Liver (tissue), 9 donors: ENCODE measurements around the gene GALNTL6. TPM values are rescaled to one million over a fixed set of nuclear protein-coding genes. Genes with fewer than 3 reads are reported as not detected.

ENCODE experiments used
- DNase-seq: peaks from one replicate; pipeline ENCODE4 v3.0.0-alpha.2; 2017; ENCODE audit warnings: low spot score
- H3K27ac ChIP-seq, 2 donors: one replicate each; pipeline ENCODE4 v1.7.0; 2013; ENCODE audit warnings: inconsistent platforms in 2 of 2, low read length in 2 of 2, control low read depth in 1 of 2, low read depth in 1 of 2, mild to moderate bottlenecking in 1 of 2
- H3K27me3 ChIP-seq, 4 donors: one replicate each; pipeline versions ENCODE4 v1.6.1 to v1.7.0; 2013; ENCODE audit warnings: low read length in 3 of 4, inconsistent platforms in 1 of 4, mild to moderate bottlenecking in 1 of 4, moderate library complexity in 1 of 4; ENCODE audit not compliant: control insufficient read depth in 4 of 4, insufficient read depth in 4 of 4
- H3K36me3 ChIP-seq, 4 donors: one replicate each; pipeline versions ENCODE4 v1.6.1 to v1.7.0; 2013; ENCODE audit warnings: low read length in 3 of 4, mild to moderate bottlenecking in 3 of 4, low read depth in 1 of 4, moderate library complexity in 1 of 4; ENCODE audit not compliant: control insufficient read depth in 4 of 4, insufficient read depth in 3 of 4
- H3K4me1 ChIP-seq, 4 donors: one replicate each; pipeline versions ENCODE4 v1.6.1 to v1.7.0; 2013; ENCODE audit warnings: low read length in 3 of 4, mild to moderate bottlenecking in 3 of 4, moderate library complexity in 1 of 4; ENCODE audit not compliant: control insufficient read depth in 4 of 4, insufficient read depth in 4 of 4
- H3K4me3 ChIP-seq, 3 donors: one replicate each; pipeline versions ENCODE4 v1.6.1 to v1.7.0; 2013; ENCODE audit warnings: low read length in 3 of 3, control low read depth in 1 of 3, low read depth in 1 of 3, mild to moderate bottlenecking in 1 of 3
- H3K9ac ChIP-seq, 2 donors: one replicate each; pipeline ENCODE4 v1.7.0; 2013; ENCODE audit warnings: low read length in 2 of 2, mild to moderate bottlenecking in 2 of 2, moderate library complexity in 2 of 2, control low read depth in 1 of 2, low read depth in 1 of 2
- H3K9me3 ChIP-seq, 4 donors: one replicate each; pipeline versions ENCODE4 v1.6.1 to v1.7.0; 2013; ENCODE audit warnings: low read length in 3 of 4; ENCODE audit not compliant: control insufficient read depth in 4 of 4
- EGR1 ChIP-seq, 2 donors: IDR thresholded peaks; 2 replicates each; pipeline ENCODE4 v1.6.1; 2016 to 2018; ENCODE audit warnings: antibody characterized with exemption in 2 of 2, low read depth in 2 of 2
- FOXA1 ChIP-seq: IDR thresholded peaks from 2 replicates; pipeline ENCODE4 v1.6.1; 2016; ENCODE audit warnings: antibody characterized with exemption
- FOXA2 ChIP-seq: IDR thresholded peaks from 2 replicates; pipeline ENCODE4 v1.6.1; 2016; ENCODE audit warnings: antibody characterized with exemption
- GABPA ChIP-seq, 2 donors: IDR thresholded peaks in 1 of 2; conservative IDR thresholded peaks in 1 of 2; 2 replicates each; pipeline ENCODE4 v1.6.1; 2016; ENCODE audit warnings: antibody characterized with exemption in 2 of 2, mild to moderate bottlenecking in 1 of 2, moderate library complexity in 1 of 2
- HNF4A ChIP-seq, 2 donors: conservative IDR thresholded peaks; 2 replicates each; pipeline ENCODE4 v1.6.1; 2016; ENCODE audit warnings: antibody characterized with exemption in 2 of 2, mild to moderate bottlenecking in 2 of 2
- HNF4G ChIP-seq: IDR thresholded peaks from 2 replicates; pipeline ENCODE4 v1.6.1; 2016; ENCODE audit warnings: antibody characterized with exemption
- JUND ChIP-seq, 2 donors: IDR thresholded peaks; 2 replicates each; pipeline ENCODE4 v1.6.1; 2016; ENCODE audit warnings: antibody characterized with exemption in 2 of 2
- NR2F2 ChIP-seq: IDR thresholded peaks from 2 replicates; pipeline ENCODE4 v1.6.1; 2016; ENCODE audit warnings: antibody characterized with exemption
- RAD21 ChIP-seq, 2 donors: IDR thresholded peaks; 2 replicates each; pipeline ENCODE4 v1.6.1; 2016; ENCODE audit warnings: antibody characterized with exemption in 2 of 2, mild to moderate bottlenecking in 2 of 2
- RXRA ChIP-seq, 2 donors: IDR thresholded peaks; 2 replicates each; pipeline ENCODE4 v1.6.1; 2017 to 2018; ENCODE audit warnings: antibody characterized with exemption in 2 of 2, mild to moderate bottlenecking in 1 of 2
- SP1 ChIP-seq: IDR thresholded peaks from 2 replicates; pipeline ENCODE4 v1.6.1; 2018; ENCODE audit warnings: antibody characterized with exemption, mild to moderate bottlenecking
- TAF1 ChIP-seq: conservative IDR thresholded peaks from 2 replicates; pipeline ENCODE4 v1.6.1; 2016; ENCODE audit warnings: antibody characterized with exemption, mild to moderate bottlenecking
- YY1 ChIP-seq: IDR thresholded peaks from 2 replicates; pipeline ENCODE4 v1.6.1; 2016; ENCODE audit warnings: antibody characterized with exemption, mild to moderate bottlenecking
- WGBS: extraction: QIAGEN DNeasy Blood & Tissue Kit; methylation state at CpG from one replicate; pipeline ENCODE4 v1.1.7; 2013; 5-methylcytosine and 5-hydroxymethylcytosine counted together
- polyA plus RNA-seq, 2 donors: library from polyadenylated mRNA; stranded (reverse) in 1 of 2; unstranded in 1 of 2; fragments of 200-250 nt in 1 of 2; fragments of >200 nt in 1 of 2; fragmentation: Nextera tagmentation in 1 of 2; extraction: Ambion mirVana in 1 of 2; gene quantifications; one replicate each; pipeline versions ENCODE4 v1.2.1 to v1.2.3, GENCODE V29; 2013 to 2015
- total RNA-seq, 2 donors: library from RNA; depleted of rRNA; stranded (reverse); fragments of >200 nt; gene quantifications; one replicate each; pipeline ENCODE4 v1.2.3, GENCODE V29; 2014
- TF ChIP-seq, protein P1 (sequence below): fragments of 150-350 bp; IDR thresholded peaks from 2 replicates; pipeline ENCODE4 v1.5.1; 2017; ENCODE audit warnings: improper control_type of control experiment, low read depth, low read length; ENCODE audit not compliant: missing input control
- TF ChIP-seq, protein P2 (sequence below): IDR thresholded peaks from 2 replicates; pipeline ENCODE4 v1.6.1; 2016; ENCODE audit warnings: antibody characterized with exemption
- TF ChIP-seq, protein P3 (sequence below): IDR thresholded peaks from 2 replicates; pipeline ENCODE4 v1.6.1; 2016; ENCODE audit warnings: antibody characterized with exemption
- TF ChIP-seq, protein P4 (sequence below): IDR thresholded peaks from 2 replicates; pipeline ENCODE4 v1.6.1; 2016; ENCODE audit warnings: antibody characterized with exemption, mild to moderate bottlenecking
- TF ChIP-seq, protein P5 (sequence below): IDR thresholded peaks from 2 replicates; pipeline ENCODE4 v1.6.1; 2016; ENCODE audit warnings: antibody characterized with exemption
- donor health status: healthy.
- donor health status: healthy.
- donor health status: healthy.
- donor health status: healthy.
- donor health status: healthy.

GALNTL6 gene
- total and polyA plus RNA-seq, 4 donors = 0.06 to 0.08 TPM; not detected in 2

DNA sequence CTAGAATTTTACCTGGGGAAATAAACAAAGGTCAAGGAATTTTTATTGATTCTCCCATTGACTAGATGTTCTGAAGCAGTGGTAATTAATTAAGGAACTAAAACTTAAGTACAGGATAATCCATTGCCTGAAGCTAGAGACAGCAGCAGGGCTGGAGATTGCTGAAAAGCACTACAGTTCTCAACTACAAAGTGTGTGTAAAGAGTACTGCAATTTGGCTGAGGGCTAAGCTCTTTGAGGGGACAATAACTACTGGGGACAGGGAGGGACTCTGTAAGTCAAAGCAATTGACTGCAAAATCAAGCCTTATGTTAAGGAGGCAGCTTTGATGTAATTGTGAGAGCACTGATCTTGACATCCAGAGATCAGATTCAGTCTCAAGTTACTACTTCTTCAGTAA is 260.4 kb downstream of the GALNTL6 start (continued):
- TF ChIP-seq, protein P1, sequence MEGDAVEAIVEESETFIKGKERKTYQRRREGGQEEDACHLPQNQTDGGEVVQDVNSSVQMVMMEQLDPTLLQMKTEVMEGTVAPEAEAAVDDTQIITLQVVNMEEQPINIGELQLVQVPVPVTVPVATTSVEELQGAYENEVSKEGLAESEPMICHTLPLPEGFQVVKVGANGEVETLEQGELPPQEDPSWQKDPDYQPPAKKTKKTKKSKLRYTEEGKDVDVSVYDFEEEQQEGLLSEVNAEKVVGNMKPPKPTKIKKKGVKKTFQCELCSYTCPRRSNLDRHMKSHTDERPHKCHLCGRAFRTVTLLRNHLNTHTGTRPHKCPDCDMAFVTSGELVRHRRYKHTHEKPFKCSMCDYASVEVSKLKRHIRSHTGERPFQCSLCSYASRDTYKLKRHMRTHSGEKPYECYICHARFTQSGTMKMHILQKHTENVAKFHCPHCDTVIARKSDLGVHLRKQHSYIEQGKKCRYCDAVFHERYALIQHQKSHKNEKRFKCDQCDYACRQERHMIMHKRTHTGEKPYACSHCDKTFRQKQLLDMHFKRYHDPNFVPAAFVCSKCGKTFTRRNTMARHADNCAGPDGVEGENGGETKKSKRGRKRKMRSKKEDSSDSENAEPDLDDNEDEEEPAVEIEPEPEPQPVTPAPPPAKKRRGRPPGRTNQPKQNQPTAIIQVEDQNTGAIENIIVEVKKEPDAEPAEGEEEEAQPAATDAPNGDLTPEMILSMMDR = no peak

DNA sequence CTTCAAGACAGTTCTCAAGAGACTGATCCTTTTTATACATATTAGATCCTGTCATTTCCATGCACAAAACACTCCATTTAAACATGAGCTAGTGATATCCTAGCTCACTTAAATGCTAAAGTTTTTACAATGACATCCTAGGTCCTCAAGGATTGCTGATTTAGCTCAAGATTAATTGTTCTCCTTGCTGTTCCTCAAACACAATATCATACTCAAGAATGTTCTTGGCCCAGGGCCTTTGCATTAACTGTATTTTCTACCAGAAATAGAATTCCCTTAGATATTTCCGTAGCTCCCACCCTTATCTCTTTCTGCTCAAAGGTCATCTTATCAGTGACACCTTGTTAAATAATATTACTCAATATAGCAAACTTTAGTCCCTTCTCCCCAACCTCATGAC is 270.1 kb downstream of the GALNTL6 start:
- no peak overlapping the region for H3K4me3 ChIP-seq
- 22% methylated on average over 1 of the region's 1 CpG for WGBS
- TF ChIP-seq, protein P1 = no peak
- TF ChIP-seq HNF4A (conservative IDR thresholded peaks at IDR 0.05) = no peak
- TF ChIP-seq, protein P2, sequence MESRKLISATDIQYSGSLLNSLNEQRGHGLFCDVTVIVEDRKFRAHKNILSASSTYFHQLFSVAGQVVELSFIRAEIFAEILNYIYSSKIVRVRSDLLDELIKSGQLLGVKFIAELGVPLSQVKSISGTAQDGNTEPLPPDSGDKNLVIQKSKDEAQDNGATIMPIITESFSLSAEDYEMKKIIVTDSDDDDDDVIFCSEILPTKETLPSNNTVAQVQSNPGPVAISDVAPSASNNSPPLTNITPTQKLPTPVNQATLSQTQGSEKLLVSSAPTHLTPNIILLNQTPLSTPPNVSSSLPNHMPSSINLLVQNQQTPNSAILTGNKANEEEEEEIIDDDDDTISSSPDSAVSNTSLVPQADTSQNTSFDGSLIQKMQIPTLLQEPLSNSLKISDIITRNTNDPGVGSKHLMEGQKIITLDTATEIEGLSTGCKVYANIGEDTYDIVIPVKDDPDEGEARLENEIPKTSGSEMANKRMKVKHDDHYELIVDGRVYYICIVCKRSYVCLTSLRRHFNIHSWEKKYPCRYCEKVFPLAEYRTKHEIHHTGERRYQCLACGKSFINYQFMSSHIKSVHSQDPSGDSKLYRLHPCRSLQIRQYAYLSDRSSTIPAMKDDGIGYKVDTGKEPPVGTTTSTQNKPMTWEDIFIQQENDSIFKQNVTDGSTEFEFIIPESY = no peak
- TF ChIP-seq RXRA (IDR thresholded peaks at IDR 0.05) = no peak
- no peak for TF ChIP-seq JUND (IDR thresholded peaks at IDR 0.05)
- no peak for TF ChIP-seq FOXA2
- TF ChIP-seq, protein P3, sequence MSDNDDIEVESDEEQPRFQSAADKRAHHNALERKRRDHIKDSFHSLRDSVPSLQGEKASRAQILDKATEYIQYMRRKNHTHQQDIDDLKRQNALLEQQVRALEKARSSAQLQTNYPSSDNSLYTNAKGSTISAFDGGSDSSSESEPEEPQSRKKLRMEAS = no peak
- TF ChIP-seq RAD21 (IDR thresholded peaks at IDR 0.05) = no peak
- no peak for TF ChIP-seq NR2F2
- no peak for TF ChIP-seq GABPA (IDR thresholded peaks at IDR 0.05 in 1 of 2, conservative IDR thresholded peaks at IDR 0.05 in 1 of 2)
- TF ChIP-seq SP1 = no peak
- no peak for TF ChIP-seq TAF1
- no peak for TF ChIP-seq EGR1 (IDR thresholded peaks at IDR 0.05; ENCODE audit: low read depth in 2 of 2)
- TF ChIP-seq FOXA1 = no peak
- TF ChIP-seq HNF4G = no peak
- TF ChIP-seq, protein P4, sequence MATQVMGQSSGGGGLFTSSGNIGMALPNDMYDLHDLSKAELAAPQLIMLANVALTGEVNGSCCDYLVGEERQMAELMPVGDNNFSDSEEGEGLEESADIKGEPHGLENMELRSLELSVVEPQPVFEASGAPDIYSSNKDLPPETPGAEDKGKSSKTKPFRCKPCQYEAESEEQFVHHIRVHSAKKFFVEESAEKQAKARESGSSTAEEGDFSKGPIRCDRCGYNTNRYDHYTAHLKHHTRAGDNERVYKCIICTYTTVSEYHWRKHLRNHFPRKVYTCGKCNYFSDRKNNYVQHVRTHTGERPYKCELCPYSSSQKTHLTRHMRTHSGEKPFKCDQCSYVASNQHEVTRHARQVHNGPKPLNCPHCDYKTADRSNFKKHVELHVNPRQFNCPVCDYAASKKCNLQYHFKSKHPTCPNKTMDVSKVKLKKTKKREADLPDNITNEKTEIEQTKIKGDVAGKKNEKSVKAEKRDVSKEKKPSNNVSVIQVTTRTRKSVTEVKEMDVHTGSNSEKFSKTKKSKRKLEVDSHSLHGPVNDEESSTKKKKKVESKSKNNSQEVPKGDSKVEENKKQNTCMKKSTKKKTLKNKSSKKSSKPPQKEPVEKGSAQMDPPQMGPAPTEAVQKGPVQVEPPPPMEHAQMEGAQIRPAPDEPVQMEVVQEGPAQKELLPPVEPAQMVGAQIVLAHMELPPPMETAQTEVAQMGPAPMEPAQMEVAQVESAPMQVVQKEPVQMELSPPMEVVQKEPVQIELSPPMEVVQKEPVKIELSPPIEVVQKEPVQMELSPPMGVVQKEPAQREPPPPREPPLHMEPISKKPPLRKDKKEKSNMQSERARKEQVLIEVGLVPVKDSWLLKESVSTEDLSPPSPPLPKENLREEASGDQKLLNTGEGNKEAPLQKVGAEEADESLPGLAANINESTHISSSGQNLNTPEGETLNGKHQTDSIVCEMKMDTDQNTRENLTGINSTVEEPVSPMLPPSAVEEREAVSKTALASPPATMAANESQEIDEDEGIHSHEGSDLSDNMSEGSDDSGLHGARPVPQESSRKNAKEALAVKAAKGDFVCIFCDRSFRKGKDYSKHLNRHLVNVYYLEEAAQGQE = no peak
- TF ChIP-seq YY1 = no peak
- TF ChIP-seq, protein P5, sequence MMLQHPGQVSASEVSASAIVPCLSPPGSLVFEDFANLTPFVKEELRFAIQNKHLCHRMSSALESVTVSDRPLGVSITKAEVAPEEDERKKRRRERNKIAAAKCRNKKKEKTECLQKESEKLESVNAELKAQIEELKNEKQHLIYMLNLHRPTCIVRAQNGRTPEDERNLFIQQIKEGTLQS = no peak
- H3K4me1 ChIP-seq = no peaks in the 10 kb centered on the region
- H3K27ac ChIP-seq = no peak overlapping the region
- no peaks in the 10 kb centered on the region for H3K27me3 ChIP-seq
- no peak for DNase-seq
- H3K36me3 ChIP-seq = no peaks in the 10 kb centered on the region
- H3K9me3 ChIP-seq = no peaks in the 10 kb centered on the region
- H3K9ac ChIP-seq = no peak overlapping the region
